ENCODE results near the gene EYA2.

DNA sequence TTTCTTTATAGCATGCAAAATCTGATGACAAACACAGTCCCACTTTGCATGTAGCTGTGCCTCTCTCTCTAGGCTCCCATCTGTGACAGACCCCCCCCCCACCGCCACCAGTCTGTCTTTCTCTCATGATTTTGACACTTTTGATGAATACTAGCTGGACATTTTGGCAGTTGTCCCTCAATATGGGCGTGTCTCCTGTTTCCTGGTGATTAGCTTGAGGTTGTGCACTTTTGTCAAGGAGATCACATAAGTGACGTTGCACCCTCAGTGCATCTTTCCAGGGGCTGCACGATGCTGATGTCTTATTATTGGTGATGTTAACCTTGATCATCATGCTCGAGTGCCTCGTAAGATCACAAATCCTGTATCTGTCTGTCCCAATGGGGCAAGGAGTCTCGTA, 155.1 kb downstream of the EYA2 start:
- TF ChIP-seq CTCF (conservative IDR thresholded peaks at IDR 0.05) (no peak), ZFX (IDR thresholded peaks at IDR 0.05) (no peak)

Measured in C4-2B (cell line).